PC-9 (cell line): Measurements from ENCODE around the gene AIG1. TPM values are rescaled to one million over a fixed set of nuclear protein-coding genes. Genes with fewer than 3 reads are reported as not detected.

Experiments used
- BruUV-seq: library from RNA; stranded (reverse); fragments of 400-500 nt; replicated peaks from 2 replicates; lab custom pipeline; 2021; lab: Mats Ljungman, UMichigan
- CTCF ChIA-PET: fragments of 300-600 bp; sonication (Branson Sonifier 250); formaldehyde crosslinking; loops from one replicate; lab custom pipeline; 2022; ENCODE audit warnings: antibody characterized with exemption; lab: Charles Lee
- POLR2A ChIA-PET: fragments of 300-600 bp; sonication (Branson Sonifier 250); formaldehyde crosslinking; loops from one replicate; lab custom pipeline; 2022; ENCODE audit warnings: antibody characterized with exemption; ENCODE audit not compliant: unreplicated experiment; lab: Charles Lee
- DNase-seq, 2 experiments: peaks; one replicate each; pipeline versions ENCODE4 v3.0.0 to v3.0.0-alpha.2; 2015 to 2022; ENCODE audit warnings: mixed read lengths in 1 of 2
- H2AFZ ChIP-seq: fragments of 200-600 bp; sonication (generic); 2 replicates; pipeline ENCODE4 v1.8.1; 2017; ENCODE audit warnings: antibody characterized with exemption
- H3F3A ChIP-seq: fragments of 200-600 bp; sonication (generic); 2 replicates; pipeline ENCODE4 v1.8.1; 2017; ENCODE audit warnings: antibody characterized with exemption, mild to moderate bottlenecking, low read depth; ENCODE audit not compliant: insufficient read depth
- H3K27ac ChIP-seq: fragments of 200-600 bp; sonication (generic); 2 replicates; pipeline ENCODE4 v1.6.1; 2016; ENCODE audit warnings: mixed run types
- H3K27me3 ChIP-seq: fragments of 200-600 bp; sonication (generic); 2 replicates; pipeline ENCODE4 v1.6.1; 2016; ENCODE audit warnings: low read depth, mixed run types; ENCODE audit not compliant: insufficient read depth
- H3K36me3 ChIP-seq: fragments of 200-600 bp; sonication (generic); 2 replicates; pipeline ENCODE4 v1.6.1; 2016; ENCODE audit warnings: low read depth, mixed run types
- H3K4me1 ChIP-seq: fragments of 200-600 bp; sonication (generic); replicated peaks from 2 replicates; pipeline ENCODE4 v1.6.1; 2016; ENCODE audit warnings: mixed run types; ENCODE audit not compliant: insufficient read depth
- H3K4me2 ChIP-seq: fragments of 200-600 bp; sonication (generic); 2 replicates; pipeline ENCODE4 v1.6.1; 2017; ENCODE audit warnings: mixed run types
- H3K4me3 ChIP-seq: fragments of 200-600 bp; sonication (generic); 2 replicates; pipeline ENCODE4 v1.6.1; 2016; ENCODE audit warnings: mixed run types
- H3K79me2 ChIP-seq: fragments of 200-600 bp; sonication (generic); 2 replicates; pipeline ENCODE4 v1.6.1; 2017; ENCODE audit warnings: low read depth, mixed run types
- H3K9me2 ChIP-seq: fragments of 200-600 bp; sonication (generic); 2 replicates; pipeline ENCODE4 v1.8.1; 2017; ENCODE audit warnings: mild to moderate bottlenecking; ENCODE audit not compliant: insufficient read depth
- H3K9me3 ChIP-seq: fragments of 200-600 bp; sonication (generic); 2 replicates; pipeline ENCODE4 v1.8.1; 2016; ENCODE audit warnings: low read depth; ENCODE audit not compliant: insufficient read depth
- H4K20me1 ChIP-seq: fragments of 200-600 bp; sonication (generic); 2 replicates; pipeline ENCODE4 v1.8.1; 2017; ENCODE audit not compliant: insufficient read depth
- EZH2 ChIP-seq: fragments of 200-600 bp; sonication (generic); IDR thresholded peaks from 2 replicates; pipeline ENCODE4 v1.8.0; 2017; ENCODE audit warnings: antibody characterized with exemption, low read depth
- intact Hi-C: fragments of 100-400 bp; cut with micrococcal nuclease; formaldehyde crosslinking; loops from one replicate; pipeline ENCODE4 v1.10.0; 2022; ENCODE audit not compliant: unreplicated experiment
- total RNA-seq: library from RNA; stranded (reverse); gene quantifications from 2 replicates; pipeline ENCODE4 v1.2.3, GENCODE V29; 2021
- TF ChIP-seq, protein P1 (sequence below): fragments of 200-600 bp; sonication (generic); conservative IDR thresholded peaks from 2 replicates; pipeline ENCODE4 v1.6.1; 2017; ENCODE audit warnings: mixed run types, antibody characterized with exemption, mild to moderate bottlenecking, moderate library complexity

The AIG1 gene
- total RNA-seq, 1 experiment from 2014 or later: 37.7 TPM

GRCh38 chr6:143160015-143160414 lies 99.3 kb downstream of the AIG1 start:
- Histone ChIP-seq H3K4me2 (no peak overlapping the region), H3K4me1 (0 out of 2 replicates have a peak, but pooled peaks cover 7% of the 10 kb centered on the region), H3K9me3 (no peaks in the 10 kb centered on the region), H3K9me2 (no peaks in the 10 kb centered on the region), H4K20me1 (no peaks in the 10 kb centered on the region), H3K79me2 (no peaks in the 10 kb centered on the region; the same call in 1 of the 2 replicates), H3K27ac (no peak overlapping the region), H3K4me3 (no peak overlapping the region), H3K36me3 (no peaks in the 10 kb centered on the region; the same call in 1 of the 2 replicates), H2AFZ (no peak overlapping the region), H3F3A (no peaks in the 10 kb centered on the region), H3K27me3 (no peaks in the 10 kb centered on the region)
- intact Hi-C loops: no loop called here
- CTCF ChIA-PET: no interaction called here
- POLR2A ChIA-PET: interaction anchor here (0.7 kb wide), 1 partner anchor 933 kb away, joined by 3 read pairs; no protein-coding TSS in a partner anchor
- DNase-seq: no peak
- TF ChIP-seq, protein P1, sequence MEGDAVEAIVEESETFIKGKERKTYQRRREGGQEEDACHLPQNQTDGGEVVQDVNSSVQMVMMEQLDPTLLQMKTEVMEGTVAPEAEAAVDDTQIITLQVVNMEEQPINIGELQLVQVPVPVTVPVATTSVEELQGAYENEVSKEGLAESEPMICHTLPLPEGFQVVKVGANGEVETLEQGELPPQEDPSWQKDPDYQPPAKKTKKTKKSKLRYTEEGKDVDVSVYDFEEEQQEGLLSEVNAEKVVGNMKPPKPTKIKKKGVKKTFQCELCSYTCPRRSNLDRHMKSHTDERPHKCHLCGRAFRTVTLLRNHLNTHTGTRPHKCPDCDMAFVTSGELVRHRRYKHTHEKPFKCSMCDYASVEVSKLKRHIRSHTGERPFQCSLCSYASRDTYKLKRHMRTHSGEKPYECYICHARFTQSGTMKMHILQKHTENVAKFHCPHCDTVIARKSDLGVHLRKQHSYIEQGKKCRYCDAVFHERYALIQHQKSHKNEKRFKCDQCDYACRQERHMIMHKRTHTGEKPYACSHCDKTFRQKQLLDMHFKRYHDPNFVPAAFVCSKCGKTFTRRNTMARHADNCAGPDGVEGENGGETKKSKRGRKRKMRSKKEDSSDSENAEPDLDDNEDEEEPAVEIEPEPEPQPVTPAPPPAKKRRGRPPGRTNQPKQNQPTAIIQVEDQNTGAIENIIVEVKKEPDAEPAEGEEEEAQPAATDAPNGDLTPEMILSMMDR: no peak
- no peak for TF ChIP-seq EZH2
- no TSS peak for BruUV-seq

GRCh38 chr6:143160439-143161220 lies 99.9 kb downstream of the AIG1 start:
- TF ChIP-seq, protein P1: no peak
- no peak for TF ChIP-seq EZH2
- Histone ChIP-seq H3K79me2 (no peaks in the 10 kb centered on the region; the same call in 1 of the 2 replicates), H3K27ac (no peak overlapping the region), H3K9me2 (no peaks in the 10 kb centered on the region), H3K36me3 (peaks cover 2% of the 10 kb centered on the region; the same call in 1 of the 2 replicates), H4K20me1 (no peaks in the 10 kb centered on the region), H3K9me3 (no peaks in the 10 kb centered on the region), H2AFZ (no peak overlapping the region), H3K4me3 (no peak overlapping the region), H3K27me3 (no peaks in the 10 kb centered on the region), H3K4me2 (no peak overlapping the region), H3K4me1 (0 out of 2 replicates have a peak, but pooled peaks cover 7% of the 10 kb centered on the region), H3F3A (no peaks in the 10 kb centered on the region)
- intact Hi-C loops: no loop called here
- no TSS peak for BruUV-seq
- ChIA-PET CTCF (no interaction called here), POLR2A (interaction anchor here (0.7 kb wide), 1 partner anchor 932 kb away, joined by 3 read pairs; no protein-coding TSS in a partner anchor)
- no peak for DNase-seq

DNA sequence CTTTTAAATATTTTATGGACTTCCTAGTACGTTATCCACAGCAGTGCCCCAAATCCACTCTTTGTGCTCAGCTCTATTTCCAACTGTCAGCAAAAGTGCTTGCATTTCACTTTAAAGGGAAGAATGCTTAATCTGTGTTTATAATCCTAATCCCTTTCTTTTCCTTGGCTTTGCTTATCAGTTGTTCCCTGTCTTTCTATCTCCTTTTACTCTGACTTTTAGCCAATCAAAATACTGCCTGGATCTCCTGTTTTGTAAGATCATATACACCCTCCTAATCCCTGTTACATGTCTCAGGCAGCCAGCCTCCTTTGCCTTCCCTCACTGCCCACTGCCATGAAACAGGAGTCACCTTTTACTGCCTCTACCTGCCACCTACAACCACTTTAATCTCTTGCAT lies 102.9 kb downstream of the AIG1 start:
- no peak for DNase-seq
- no TSS peak for BruUV-seq
- Histone ChIP-seq H3K4me2 (no peak overlapping the region), H3K27ac (no peak overlapping the region), H3K4me3 (no peak overlapping the region), H3K36me3 (peaks cover 7% of the 10 kb centered on the region; the same call in 1 of the 2 replicates), H3F3A (no peaks in the 10 kb centered on the region), H3K9me3 (no peaks in the 10 kb centered on the region), H3K79me2 (no peaks in the 10 kb centered on the region; the same call in 1 of the 2 replicates), H3K4me1 (no peaks in the 10 kb centered on the region), H4K20me1 (no peaks in the 10 kb centered on the region), H3K9me2 (no peaks in the 10 kb centered on the region), H2AFZ (no peak overlapping the region), H3K27me3 (no peaks in the 10 kb centered on the region)
- ChIA-PET POLR2A (no interaction called here), CTCF (no interaction called here)
- intact Hi-C loops: no loop called here
- no peak for TF ChIP-seq EZH2
- TF ChIP-seq, protein P1: no peak
